ENCODE results near the gene HSPH1. TPM values are rescaled to one million over a fixed set of nuclear protein-coding genes. Genes with fewer than 3 reads are reported as not detected.

Gene HSPH1
- total RNA-seq, 1 experiment from 2014 or later = 105 TPM

- CTCF ChIA-PET = interaction anchor here (0.5 kb wide), 1 partner anchor 1499 kb away, joined by 4 read pairs; no protein-coding TSS in a partner anchor
- Histone ChIP-seq H3K27ac (no peak overlapping the region), H4K20me1 (ENCODE audit: insufficient read depth) (no peaks in the 10 kb centered on the region), H3K9me3 (ENCODE audit: insufficient read depth, low read depth) (no peaks in the 10 kb centered on the region), H3K27me3 (ENCODE audit: insufficient read depth, low read depth) (peaks cover 1% of the 10 kb centered on the region; the same call in 1 of the 2 replicates), H3K79me2 (ENCODE audit: low read depth) (no peaks in the 10 kb centered on the region), H3K36me3 (ENCODE audit: low read depth) (no peaks in the 10 kb centered on the region), H2AFZ (no peak overlapping the region), H3F3A (ENCODE audit: insufficient read depth, low read depth) (no peaks in the 10 kb centered on the region), H3K4me2 (no peak overlapping the region), H3K9me2 (ENCODE audit: insufficient read depth) (no peaks in the 10 kb centered on the region), H3K4me1 (replicated peaks; ENCODE audit: insufficient read depth) (no peaks in the 10 kb centered on the region), H3K4me3 (no peak overlapping the region)
- POLR2A ChIA-PET (ENCODE audit: unreplicated experiment) = no interaction called here
- intact Hi-C loops (cut with micrococcal nuclease; ENCODE audit: unreplicated experiment) = no loop called here
- BruUV-seq (replicated peaks) = no TSS peak
- TF ChIP-seq EZH2 (IDR thresholded peaks at IDR 0.05; ENCODE audit: low read depth) = no peak
- TF ChIP-seq CTCF (conservative IDR thresholded peaks at IDR 0.05) = no peak
- no peak for DNase-seq
These were observed 51.5 kb downstream of the HSPH1 start for GRCh38 chr13:31110169-31110568.

GRCh38 chr13:31107109-31107508 lies 54.6 kb downstream of the HSPH1 start:
- H3F3A ChIP-seq (ENCODE audit: insufficient read depth, low read depth) = no peaks in the 10 kb centered on the region
- no peak overlapping the region for H3K27ac ChIP-seq
- intact Hi-C loops (cut with micrococcal nuclease; ENCODE audit: unreplicated experiment) = no loop called here
- no peaks in the 10 kb centered on the region for H4K20me1 ChIP-seq (ENCODE audit: insufficient read depth)
- no peaks in the 10 kb centered on the region for H3K4me1 ChIP-seq (replicated peaks; ENCODE audit: insufficient read depth)
- BruUV-seq (replicated peaks) = no TSS peak
- no peak for DNase-seq
- no peak overlapping the region for H3K4me2 ChIP-seq
- no peaks in the 10 kb centered on the region for H3K9me2 ChIP-seq (ENCODE audit: insufficient read depth)
- H3K27me3 ChIP-seq (ENCODE audit: insufficient read depth, low read depth) = peaks cover 20% of the 10 kb centered on the region
- TF ChIP-seq CTCF (conservative IDR thresholded peaks at IDR 0.05) (no peak), EZH2 (IDR thresholded peaks at IDR 0.05; ENCODE audit: low read depth) (no peak)
- H3K36me3 ChIP-seq (ENCODE audit: low read depth) = no peaks in the 10 kb centered on the region
- ChIA-PET POLR2A (ENCODE audit: unreplicated experiment) (no interaction called here), CTCF (no interaction called here)
- H3K9me3 ChIP-seq (ENCODE audit: insufficient read depth, low read depth) = no peaks in the 10 kb centered on the region
- no peak overlapping the region for H2AFZ ChIP-seq
- no peak overlapping the region for H3K4me3 ChIP-seq
- no peaks in the 10 kb centered on the region for H3K79me2 ChIP-seq (ENCODE audit: low read depth)

GRCh38 chr13:31105856-31106255 lies 55.8 kb downstream of the HSPH1 start:
- Histone ChIP-seq H4K20me1 (ENCODE audit: insufficient read depth) (no peaks in the 10 kb centered on the region), H3K79me2 (ENCODE audit: low read depth) (no peaks in the 10 kb centered on the region), H3K4me3 (no peak overlapping the region), H2AFZ (no peak overlapping the region), H3K9me2 (ENCODE audit: insufficient read depth) (no peaks in the 10 kb centered on the region), H3K4me1 (replicated peaks; ENCODE audit: insufficient read depth) (no peaks in the 10 kb centered on the region), H3F3A (ENCODE audit: insufficient read depth, low read depth) (no peaks in the 10 kb centered on the region), H3K27ac (no peak overlapping the region), H3K9me3 (ENCODE audit: insufficient read depth, low read depth) (no peaks in the 10 kb centered on the region), H3K4me2 (no peak overlapping the region), H3K27me3 (ENCODE audit: insufficient read depth, low read depth) (peaks cover 23% of the 10 kb centered on the region), H3K36me3 (ENCODE audit: low read depth) (no peaks in the 10 kb centered on the region)
- ChIA-PET CTCF (no interaction called here), POLR2A (ENCODE audit: unreplicated experiment) (no interaction called here)
- no TSS peak for BruUV-seq (replicated peaks)
- no peak for TF ChIP-seq EZH2 (IDR thresholded peaks at IDR 0.05; ENCODE audit: low read depth)
- intact Hi-C loops (cut with micrococcal nuclease; ENCODE audit: unreplicated experiment) = no loop called here
- no peak for DNase-seq

Measured in PC-9 (cell line).